SU-DHL-6 (cell line): ENCODE measurements around the gene ZNF280A.

Experiments
- H2AFZ ChIP-seq: fragments of 200-600 bp; sonication (generic); 2 replicates; pipeline ENCODE4 v1.6.1; 2014; ENCODE audit warnings: low read depth, mild to moderate bottlenecking, moderate library complexity, mixed read lengths, antibody characterized with exemption, low read length; ENCODE audit not compliant: severe bottlenecking
- H3F3A ChIP-seq: fragments of 200-600 bp; shearing (Covaris generic); 2 replicates; pipeline ENCODE4 v1.6.0; 2016; ENCODE audit warnings: antibody characterized with exemption, mild to moderate bottlenecking; ENCODE audit not compliant: insufficient read depth
- H3K27ac ChIP-seq: fragments of 200-600 bp; sonication (generic); 2 replicates; pipeline ENCODE4 v1.5.1; 2016; ENCODE audit warnings: low read depth, mild to moderate bottlenecking, low read length, moderate library complexity, mixed read lengths
- H3K27me3 ChIP-seq: fragments of 200-600 bp; sonication (generic), shearing (Covaris generic); 2 replicates; pipeline ENCODE4 v1.6.0; 2014; ENCODE audit warnings: mild to moderate bottlenecking, low read length
- H3K36me3 ChIP-seq: fragments of 200-600 bp; sonication (generic); 2 replicates; pipeline ENCODE4 v1.6.1; 2014; ENCODE audit warnings: mild to moderate bottlenecking, low read length, mixed read lengths
- H3K4me2 ChIP-seq: fragments of 300-600, 200-600 bp; shearing (Covaris generic), sonication (generic); 2 replicates; pipeline ENCODE4 v1.6.0; 2014; ENCODE audit warnings: low read length, low read depth, mild to moderate bottlenecking; ENCODE audit not compliant: poor library complexity, severe bottlenecking
- H3K4me3 ChIP-seq: fragments of 200-600 bp; sonication (generic); 2 replicates; pipeline ENCODE4 v1.5.1; 2014; ENCODE audit warnings: antibody characterized with exemption, low read length, mild to moderate bottlenecking, mixed read lengths; ENCODE audit not compliant: insufficient read depth, poor library complexity, severe bottlenecking
- H3K79me2 ChIP-seq: fragments of 200-600 bp; sonication (generic); 2 replicates; pipeline ENCODE4 v1.6.1; 2014; ENCODE audit warnings: mild to moderate bottlenecking, low read length, moderate library complexity; ENCODE audit not compliant: insufficient read depth
- H3K9ac ChIP-seq: fragments of 200-600 bp; sonication (generic); 2 replicates; pipeline ENCODE4 v1.7.0; 2014; ENCODE audit warnings: mild to moderate bottlenecking, low read length
- H3K9me2 ChIP-seq: fragments of 200-600 bp; sonication (generic); replicated peaks from 2 replicates; pipeline ENCODE4 v1.6.1; 2014; ENCODE audit warnings: low read length; ENCODE audit not compliant: insufficient read depth
- H3K9me3 ChIP-seq: fragments of 200-600 bp; sonication (generic); 2 replicates; pipeline ENCODE4 v1.6.1; 2014; ENCODE audit warnings: low read length, mixed read lengths; ENCODE audit not compliant: insufficient read depth
- H4K20me1 ChIP-seq: fragments of 200-600 bp; sonication (generic); 2 replicates; pipeline ENCODE4 v1.6.1; 2014; ENCODE audit warnings: low read depth, mild to moderate bottlenecking, antibody characterized with exemption, low read length, moderate library complexity, mixed read lengths
- CTCF ChIP-seq: fragments of 200-600 bp; sonication (generic); IDR thresholded peaks from one replicate; pipeline ENCODE4 v1.5.1; 2017; ENCODE audit warnings: antibody characterized with exemption, mild to moderate bottlenecking, low read length, moderate library complexity; ENCODE audit not compliant: insufficient read depth, poor library complexity, severe bottlenecking
- EZH2phosphoT487 ChIP-seq: fragments of 200-600 bp; sonication (generic), shearing (Covaris generic); conservative IDR thresholded peaks from 2 replicates; pipeline ENCODE4 v1.6.1; 2018; ENCODE audit warnings: mild to moderate bottlenecking, antibody characterized with exemption, low read length, moderate library complexity, mixed read lengths

ZNF280A gene

GRCh38 chr22:22558972-22559603 lies 39.0 kb upstream of the ZNF280A start, which contains the start of gene PRAME:
PRAME (minus strand) TSS chr22:22559265; CDS start chr22:22556832, 2,433 bp downstream.
- Histone ChIP-seq H3F3A (no peaks in the 10 kb centered on the region), H3K4me3 (no peak within 1 kb of the TSS), H4K20me1 (no peaks in the 10 kb centered on the region), H3K79me2 (no peaks in the 10 kb centered on the region), H3K9me2 (no peaks in the 10 kb centered on the region), H3K36me3 (no peaks in the 10 kb centered on the region), H3K27ac (no peak within 1 kb of the TSS), H2AFZ (no peak within 1 kb of the TSS), H3K9me3 (no peaks in the 10 kb centered on the region), H3K9ac (no peak within 1 kb of the TSS), H3K4me2 (no peak within 1 kb of the TSS), H3K27me3 (no peaks in the 10 kb centered on the region)
- peak; percentile 56 for TF ChIP-seq CTCF
- no peak for TF ChIP-seq EZH2phosphoT487

GRCh38 chr22:22558071-22558971 lies 38.3 kb upstream of the ZNF280A start:
- no peaks in the 10 kb centered on the region for H3K27me3 ChIP-seq

GRCh38 chr22:22556995-22557925 lies 37.2 kb upstream of the ZNF280A start:
- H3K27me3 ChIP-seq: no peaks in the 10 kb centered on the region
- H3K79me2 ChIP-seq: no peaks in the 10 kb centered on the region
- no peak overlapping the region for H2AFZ ChIP-seq
- no peak overlapping the region for H3K27ac ChIP-seq
- TF ChIP-seq CTCF: no peak
- no peak for TF ChIP-seq EZH2phosphoT487
- H3K4me3 ChIP-seq: no peak overlapping the region
- no peak overlapping the region for H3K9ac ChIP-seq
- H3F3A ChIP-seq: no peaks in the 10 kb centered on the region
- no peaks in the 10 kb centered on the region for H3K9me2 ChIP-seq
- no peaks in the 10 kb centered on the region for H4K20me1 ChIP-seq
- no peak overlapping the region for H3K4me2 ChIP-seq
- H3K36me3 ChIP-seq: no peaks in the 10 kb centered on the region
- no peaks in the 10 kb centered on the region for H3K9me3 ChIP-seq

More at GRCh38 chr22:22558071-22558971, 38.3 kb upstream of the ZNF280A start:
- Histone ChIP-seq H3K4me2 (no peak overlapping the region), H3K9ac (no peak overlapping the region), H3K9me2 (no peaks in the 10 kb centered on the region), H3K4me3 (no peak overlapping the region), H3K9me3 (no peaks in the 10 kb centered on the region), H4K20me1 (no peaks in the 10 kb centered on the region), H3K36me3 (no peaks in the 10 kb centered on the region), H3K27ac (no peak overlapping the region), H3K79me2 (no peaks in the 10 kb centered on the region), H3F3A (no peaks in the 10 kb centered on the region), H2AFZ (no peak overlapping the region)
- no peak for TF ChIP-seq EZH2phosphoT487
